Measurements from ENCODE around the gene LIG3. TPM values are rescaled to one million over a fixed set of nuclear protein-coding genes. Genes with fewer than 3 reads are reported as not detected.

The LIG3 gene
- total and polyA plus RNA-seq, 2 donors = 16.2 to 28.4 TPM

DNA sequence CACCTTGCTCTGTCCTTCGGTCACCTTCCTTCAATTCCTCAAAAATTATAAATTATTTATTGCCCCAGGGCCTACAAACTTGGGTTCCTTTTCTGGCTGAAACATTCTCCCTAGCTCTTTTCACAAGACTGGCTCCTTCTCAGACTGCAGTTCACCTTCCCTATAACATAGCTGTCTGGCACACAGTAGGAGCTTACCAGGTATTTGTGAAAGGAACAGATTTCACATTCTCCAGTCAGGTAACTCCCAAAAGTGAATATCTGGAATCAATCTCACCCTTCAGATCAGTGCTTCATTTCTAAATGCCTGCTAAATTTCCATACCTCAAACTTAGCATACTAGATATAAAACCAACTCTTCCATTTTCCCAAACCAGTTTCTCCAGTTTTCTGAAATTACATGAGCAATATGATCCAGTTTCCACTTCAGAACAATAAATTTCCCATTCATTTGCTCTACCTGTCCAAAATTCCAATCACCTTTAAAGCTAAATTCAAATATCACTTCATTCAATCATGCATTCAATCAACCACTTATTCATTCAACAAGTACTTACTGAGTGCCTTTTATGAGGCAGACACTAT, 77.1 kb downstream of the LIG3 start:
- 100% methylated on average over 1 of the region's 1 CpG for WGBS
- Histone ChIP-seq H3K4me1 (ENCODE audit: insufficient read depth) (no peaks in the 10 kb centered on the region), H3K36me3 (ENCODE audit: insufficient read depth) (peaks cover 2% of the 10 kb centered on the region), H3K4me3 (ENCODE audit: low read depth, low read length) (no peak overlapping the region), H3K27ac (ENCODE audit: low read depth) (no peak overlapping the region)
- DNase-seq (ENCODE audit: extremely low spot score) = no peak

Other genes with a start within 250 kb of the LIG3 start
- gene CCT6B, start 19.1 kb upstream of the LIG3 start, total RNA-seq = 8.3 TPM
- 1.5 TPM for gene CCT6B, start 19.1 kb upstream of the LIG3 start, polyA plus RNA-seq
- gene ZNF830, start 19.0 kb upstream of the LIG3 start, total RNA-seq = 14.8 TPM
- gene ZNF830, start 19.0 kb upstream of the LIG3 start, polyA plus RNA-seq = 12.0 TPM
- 9.7 TPM for gene RFFL, start 83.2 kb downstream of the LIG3 start, total RNA-seq
- gene RFFL, start 83.2 kb downstream of the LIG3 start, polyA plus RNA-seq = 17.9 TPM
- gene RAD51D, start 139.3 kb downstream of the LIG3 start, total RNA-seq = 6.4 TPM
- gene RAD51D, start 139.3 kb downstream of the LIG3 start, polyA plus RNA-seq = 12.0 TPM
- not detected for gene FNDC8, start 141.1 kb downstream of the LIG3 start, total RNA-seq
- gene FNDC8, start 141.1 kb downstream of the LIG3 start, polyA plus RNA-seq = 0.05 TPM
- 11.7 TPM for gene NLE1, start 161.8 kb downstream of the LIG3 start, total RNA-seq
- gene NLE1, start 161.8 kb downstream of the LIG3 start, polyA plus RNA-seq = 12.2 TPM
- 4.5 TPM for gene UNC45B, start 167.3 kb downstream of the LIG3 start, total RNA-seq
- gene UNC45B, start 167.3 kb downstream of the LIG3 start, polyA plus RNA-seq = 0.03 TPM
- gene SLC35G3, start 213.9 kb downstream of the LIG3 start, total RNA-seq = not detected
- gene SLC35G3, start 213.9 kb downstream of the LIG3 start, polyA plus RNA-seq = not detected

Measured in urinary bladder (tissue), 4 donors.